HG03432 (cell line): Measurements from ENCODE around the gene GNPTG.

ENCODE experiments used
- ATAC-seq: cut with Tn5 transposase; IDR thresholded peaks from one replicate; pipeline ENCODE4 v1.9.1; 2021; ENCODE audit warnings: mild to moderate bottlenecking, moderate library complexity; ENCODE audit not compliant: unreplicated experiment

GNPTG gene

GRCh38 chr16:1351582-1352362 lies at the start of gene GNPTG, which contains the start of gene TSR3:
Gene GNPTG, plus strand, starts transcription at chr16:1351931. Its CDS starts 35 bp downstream, at chr16:1351966.
Gene TSR3, minus strand, starts transcription at chr16:1351878. Its CDS starts 74 bp downstream, at chr16:1351804.
- peak; percentile 73 for ATAC-seq

GRCh38 chr16:1305823-1306222 lies 45.9 kb upstream of the GNPTG start:
- no peak for ATAC-seq

- ATAC-seq: no peak
Measured at GRCh38 chr16:1306334-1306733, 45.4 kb upstream of the GNPTG start.

- ATAC-seq: peak; percentile 18
Measured at GRCh38 chr16:1308036-1308976, 43.4 kb upstream of the GNPTG start.

GRCh38 chr16:1308977-1309885 lies 42.5 kb upstream of the GNPTG start, which contains the start of gene UBE2I:
Gene UBE2I, plus strand, starts transcription at chr16:1309636. Its CDS starts 4,395 bp downstream, at chr16:1314031.
- peak; percentile 55 for ATAC-seq

GRCh38 chr16:1309888-1310831 lies 41.6 kb upstream of the GNPTG start:
- ATAC-seq: peak; percentile 21

- ATAC-seq: no peak
Measured at GRCh38 chr16:1310832-1311200, 40.9 kb upstream of the GNPTG start.

- ATAC-seq: no peak
Measured at GRCh38 chr16:1311212-1311737, 40.5 kb upstream of the GNPTG start.

- no peak for ATAC-seq
Measured at GRCh38 chr16:1311738-1312466, 39.8 kb upstream of the GNPTG start.

GRCh38 chr16:1312467-1312816 lies 39.3 kb upstream of the GNPTG start:
- ATAC-seq: no peak

- ATAC-seq: no peak
Measured at GRCh38 chr16:1312903-1313302, 38.8 kb upstream of the GNPTG start.

GRCh38 chr16:1313721-1314369 lies 37.9 kb upstream of the GNPTG start:
- no peak for ATAC-seq

- ATAC-seq: no peak
Measured at GRCh38 chr16:1314399-1315068, 37.2 kb upstream of the GNPTG start.

- ATAC-seq: no peak
Measured at GRCh38 chr16:1315081-1316032, 36.4 kb upstream of the GNPTG start.

GRCh38 chr16:1316033-1316405 lies 35.7 kb upstream of the GNPTG start:
- no peak for ATAC-seq

- no peak for ATAC-seq
Measured at GRCh38 chr16:1317479-1318267, 34.1 kb upstream of the GNPTG start.
